GM12872 (cell line): ENCODE results near the gene MOB3B.

ENCODE experiments used
- TF ChIP-seq, protein P1 (sequence below): IDR thresholded peaks from 3 replicates; pipeline ENCODE4 v1.5.1; 2011; ENCODE audit warnings: low read depth, mild to moderate bottlenecking, low read length, moderate library complexity; ENCODE audit not compliant: insufficient read depth

MOB3B gene

GRCh38 chr9:27451207-27451797, 78.3 kb downstream of the MOB3B start:
- TF ChIP-seq, protein P1, sequence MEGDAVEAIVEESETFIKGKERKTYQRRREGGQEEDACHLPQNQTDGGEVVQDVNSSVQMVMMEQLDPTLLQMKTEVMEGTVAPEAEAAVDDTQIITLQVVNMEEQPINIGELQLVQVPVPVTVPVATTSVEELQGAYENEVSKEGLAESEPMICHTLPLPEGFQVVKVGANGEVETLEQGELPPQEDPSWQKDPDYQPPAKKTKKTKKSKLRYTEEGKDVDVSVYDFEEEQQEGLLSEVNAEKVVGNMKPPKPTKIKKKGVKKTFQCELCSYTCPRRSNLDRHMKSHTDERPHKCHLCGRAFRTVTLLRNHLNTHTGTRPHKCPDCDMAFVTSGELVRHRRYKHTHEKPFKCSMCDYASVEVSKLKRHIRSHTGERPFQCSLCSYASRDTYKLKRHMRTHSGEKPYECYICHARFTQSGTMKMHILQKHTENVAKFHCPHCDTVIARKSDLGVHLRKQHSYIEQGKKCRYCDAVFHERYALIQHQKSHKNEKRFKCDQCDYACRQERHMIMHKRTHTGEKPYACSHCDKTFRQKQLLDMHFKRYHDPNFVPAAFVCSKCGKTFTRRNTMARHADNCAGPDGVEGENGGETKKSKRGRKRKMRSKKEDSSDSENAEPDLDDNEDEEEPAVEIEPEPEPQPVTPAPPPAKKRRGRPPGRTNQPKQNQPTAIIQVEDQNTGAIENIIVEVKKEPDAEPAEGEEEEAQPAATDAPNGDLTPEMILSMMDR = no peak

DNA sequence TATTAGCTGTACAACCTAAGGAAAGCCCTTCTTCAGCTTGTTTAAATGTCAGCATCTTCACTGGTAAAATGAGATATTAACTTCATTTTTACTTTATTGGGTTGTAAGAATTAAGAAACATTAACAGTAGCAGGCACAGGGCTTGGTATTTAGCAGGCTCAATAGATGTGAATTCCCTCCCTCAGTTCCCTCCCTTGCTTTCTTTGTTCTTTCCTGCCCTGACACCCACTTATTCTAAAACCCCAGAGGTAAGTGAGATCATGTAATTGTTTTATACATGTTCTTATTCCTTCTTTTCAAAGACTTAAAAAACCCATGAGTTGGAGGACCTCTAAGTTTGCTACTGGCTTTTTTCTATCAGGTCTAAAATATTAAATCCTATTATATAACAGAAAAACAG, 78.9 kb downstream of the MOB3B start:
- TF ChIP-seq, protein P1 = no peak

DNA sequence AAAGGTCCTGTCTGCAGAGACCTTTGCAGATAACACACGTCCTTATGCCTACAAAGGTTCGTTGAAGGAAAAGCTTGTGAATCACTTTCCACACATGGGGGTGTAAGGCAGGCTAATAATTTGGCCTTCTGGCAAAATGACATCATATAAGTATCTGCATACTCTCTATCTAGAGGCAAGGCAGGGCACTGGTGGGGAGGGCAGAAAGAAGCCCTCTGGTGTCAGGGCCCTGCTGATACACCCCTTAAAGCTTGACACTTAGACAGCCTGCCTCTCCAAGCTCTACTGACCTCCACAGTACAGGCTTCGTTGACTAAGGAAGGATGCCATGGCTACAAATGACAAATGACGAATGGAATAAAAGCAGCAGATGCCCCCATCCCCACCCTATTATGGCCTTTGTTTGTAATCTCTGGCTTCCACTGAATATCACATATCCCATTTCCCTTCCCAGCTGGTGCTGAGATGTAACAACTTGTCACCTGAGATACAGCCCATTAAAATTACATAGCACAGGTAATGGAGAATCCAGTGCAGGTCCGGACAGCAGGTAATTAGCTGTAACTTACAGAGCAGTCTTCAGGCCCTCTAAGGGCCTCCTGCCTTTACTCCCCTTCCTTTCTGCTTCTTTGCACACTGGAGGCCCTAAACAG, 82.5 kb downstream of the MOB3B start:
- TF ChIP-seq, protein P1 = 0 out of 3 replicates have a peak, but pooled peaks have one; percentile 10

GRCh38 chr9:27445688-27446087, 83.9 kb downstream of the MOB3B start:
- TF ChIP-seq, protein P1 = no peak

GRCh38 chr9:27445057-27445595, 84.5 kb downstream of the MOB3B start:
- TF ChIP-seq, protein P1 = no peak

DNA sequence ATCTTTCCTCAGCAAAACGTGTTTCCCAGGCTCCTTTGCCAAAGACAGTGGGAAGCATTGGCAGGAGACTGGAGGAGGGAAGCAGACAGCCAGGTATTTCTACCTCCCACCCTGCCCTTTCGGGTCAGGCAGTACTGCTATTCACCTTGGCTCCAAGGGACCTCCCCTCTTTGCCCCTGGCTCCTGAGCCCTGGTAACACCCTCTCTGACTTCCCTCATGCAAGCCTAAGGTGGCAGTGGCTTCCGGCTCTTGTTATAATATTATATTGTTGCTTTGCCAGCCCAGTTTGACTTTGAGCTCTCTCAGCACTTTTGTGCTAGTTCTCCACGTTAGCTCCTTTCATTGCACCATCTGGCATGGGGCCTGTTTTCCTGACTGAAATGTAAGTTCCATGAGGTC, 87.2 kb downstream of the MOB3B start:
- TF ChIP-seq, protein P1 = no peak

DNA sequence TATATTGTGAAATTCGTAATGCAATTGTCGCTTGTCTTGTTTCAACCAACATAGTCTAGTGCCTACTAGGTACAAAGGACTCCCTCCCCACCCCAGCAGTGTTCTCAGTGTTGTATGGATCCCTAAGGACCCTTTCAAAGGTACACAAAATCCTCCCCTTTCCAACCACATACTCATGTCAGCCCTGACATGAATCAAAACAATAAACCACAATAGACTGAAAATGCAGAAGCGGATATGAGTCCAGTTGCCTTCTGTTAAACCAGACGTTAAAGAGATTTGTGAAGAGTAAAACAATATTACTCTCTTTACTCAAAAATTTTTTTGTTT, 87.9 kb downstream of the MOB3B start:
- TF ChIP-seq, protein P1 = no peak
